ENCODE data around the gene MGA.
A peak's percentile ranks its signal among the peaks of the same experiment; 100 is the strongest.

The MGA gene

GRCh38 chr15:41756198-41756597 is 96.0 kb downstream of the MGA start:
- no peak overlapping the region for H3K4me3 ChIP-seq (ENCODE audit: extremely low read depth, insufficient read depth, low read length, poor library complexity, severe bottlenecking)
- no CpG with 5 or more reads among the region's 2 CpGs for WGBS, 2 experiments (ENCODE audit: insufficient coverage in 2 of 2)
- H3K27ac ChIP-seq (ENCODE audit: low read depth, low read length, severe bottlenecking), result no peak overlapping the region
- no peaks in the 10 kb centered on the region for H3K4me1 ChIP-seq (ENCODE audit: control insufficient read depth, insufficient read depth, low read length, poor library complexity, severe bottlenecking)
- no peaks in the 10 kb centered on the region for H3K9me3 ChIP-seq (ENCODE audit: control insufficient read depth, low read length)
- peaks cover 50% of the 10 kb centered on the region for H3K36me3 ChIP-seq (ENCODE audit: control insufficient read depth, insufficient read depth, low read length)

GRCh38 chr15:41772720-41773331 is 112.6 kb downstream of the MGA start:
- Histone ChIP-seq H3K9me3 (ENCODE audit: control insufficient read depth, low read length) (no peaks in the 10 kb centered on the region), H3K4me1 (ENCODE audit: control insufficient read depth, insufficient read depth, low read length, poor library complexity, severe bottlenecking) (peaks cover 22% of the 10 kb centered on the region), H3K4me3 (ENCODE audit: extremely low read depth, insufficient read depth, low read length, poor library complexity, severe bottlenecking) (peak overlapping the region; percentile 67), H3K36me3 (ENCODE audit: control insufficient read depth, insufficient read depth, low read length) (peaks cover 31% of the 10 kb centered on the region), H3K27ac (ENCODE audit: low read depth, low read length, severe bottlenecking) (no peak overlapping the region)
- WGBS, 2 experiments (ENCODE audit: insufficient coverage in 2 of 2), result 90% methylated on average over 7 of the region's 8 CpGs

GRCh38 chr15:41773332-41773728 is 113.1 kb downstream of the MGA start:
- Histone ChIP-seq H3K27ac (ENCODE audit: low read depth, low read length, severe bottlenecking) (peak overlapping the region; percentile 85), H3K4me3 (ENCODE audit: extremely low read depth, insufficient read depth, low read length, poor library complexity, severe bottlenecking) (peak overlapping the region; percentile 67), H3K36me3 (ENCODE audit: control insufficient read depth, insufficient read depth, low read length) (peaks cover 26% of the 10 kb centered on the region), H3K4me1 (ENCODE audit: control insufficient read depth, insufficient read depth, low read length, poor library complexity, severe bottlenecking) (peaks cover 25% of the 10 kb centered on the region), H3K9me3 (ENCODE audit: control insufficient read depth, low read length) (no peaks in the 10 kb centered on the region)
- WGBS, 2 experiments (ENCODE audit: insufficient coverage in 2 of 2), result 83% methylated on average over 1 of the region's 5 CpGs; no CpG with 5 or more reads in 1 of the 2 experiments

GRCh38 chr15:41773729-41774061 is 113.5 kb downstream of the MGA start:
- Histone ChIP-seq H3K4me1 (ENCODE audit: control insufficient read depth, insufficient read depth, low read length, poor library complexity, severe bottlenecking) (peaks cover 29% of the 10 kb centered on the region), H3K9me3 (ENCODE audit: control insufficient read depth, low read length) (no peaks in the 10 kb centered on the region), H3K27ac (ENCODE audit: low read depth, low read length, severe bottlenecking) (peak overlapping the region; percentile 85), H3K36me3 (ENCODE audit: control insufficient read depth, insufficient read depth, low read length) (peaks cover 23% of the 10 kb centered on the region), H3K4me3 (ENCODE audit: extremely low read depth, insufficient read depth, low read length, poor library complexity, severe bottlenecking) (peak overlapping the region; percentile 67)
- whole genome bisulfite sequencing, 2 experiments (ENCODE audit: insufficient coverage in 2 of 2), result 26 to 30% methylated on average over 7 of the region's 7 CpGs

- Histone ChIP-seq H3K36me3 (ENCODE audit: control insufficient read depth, insufficient read depth, low read length) (peaks cover 17% of the 10 kb centered on the region), H3K27ac (ENCODE audit: low read depth, low read length, severe bottlenecking) (peak within 1 kb of the TSS; percentile 85)
- 0 to 1% methylated on average over 46 to 55 of the region's 62 CpGs for WGBS, 2 experiments (ENCODE audit: insufficient coverage in 2 of 2)
These were observed 114.1 kb downstream of the MGA start, which contains the start of gene MAPKBP1 for GRCh38 chr15:41774062-41774881. TSS of gene MAPKBP1 (plus strand) at chr15:41774484. CDS start at chr15:41775276, 792 bp downstream.

GRCh38 chr15:41774882-41775417 is 114.7 kb downstream of the MGA start:
- peaks cover 11% of the 10 kb centered on the region for H3K36me3 ChIP-seq (ENCODE audit: control insufficient read depth, insufficient read depth, low read length)

More at GRCh38 chr15:41774062-41774881, 114.1 kb downstream of the MGA start, which contains the start of gene MAPKBP1:
- Histone ChIP-seq H3K4me1 (ENCODE audit: control insufficient read depth, insufficient read depth, low read length, poor library complexity, severe bottlenecking) (peaks cover 29% of the 10 kb centered on the region), H3K9me3 (ENCODE audit: control insufficient read depth, low read length) (no peaks in the 10 kb centered on the region), H3K4me3 (ENCODE audit: extremely low read depth, insufficient read depth, low read length, poor library complexity, severe bottlenecking) (peak within 1 kb of the TSS; percentile 67)

GRCh38 chr15:41775651-41776050 is 115.4 kb downstream of the MGA start:
- WGBS, 2 experiments (ENCODE audit: insufficient coverage in 2 of 2), result 60 to 61% methylated on average over 2 of the region's 2 CpGs

More at GRCh38 chr15:41774882-41775417, 114.7 kb downstream of the MGA start:
- peak overlapping the region; percentile 85 for H3K27ac ChIP-seq (ENCODE audit: low read depth, low read length, severe bottlenecking)
- 32 to 45% methylated on average over 11 to 15 of the region's 19 CpGs for WGBS, 2 experiments (ENCODE audit: insufficient coverage in 2 of 2)
- no peaks in the 10 kb centered on the region for H3K9me3 ChIP-seq (ENCODE audit: control insufficient read depth, low read length)
- peak overlapping the region; percentile 67 for H3K4me3 ChIP-seq (ENCODE audit: extremely low read depth, insufficient read depth, low read length, poor library complexity, severe bottlenecking)
- H3K4me1 ChIP-seq (ENCODE audit: control insufficient read depth, insufficient read depth, low read length, poor library complexity, severe bottlenecking), result peaks cover 35% of the 10 kb centered on the region

GRCh38 chr15:41777421-41777973 is 117.3 kb downstream of the MGA start:
- Histone ChIP-seq H3K9me3 (ENCODE audit: control insufficient read depth, low read length) (no peaks in the 10 kb centered on the region), H3K4me1 (ENCODE audit: control insufficient read depth, insufficient read depth, low read length, poor library complexity, severe bottlenecking) (peaks cover 43% of the 10 kb centered on the region), H3K4me3 (ENCODE audit: extremely low read depth, insufficient read depth, low read length, poor library complexity, severe bottlenecking) (no peak overlapping the region), H3K36me3 (ENCODE audit: control insufficient read depth, insufficient read depth, low read length) (no peaks in the 10 kb centered on the region), H3K27ac (ENCODE audit: low read depth, low read length, severe bottlenecking) (no peak overlapping the region)
- 83% methylated on average over 1 of the region's 1 CpG; no CpG with 5 or more reads in 1 of the 2 experiments for WGBS, 2 experiments (ENCODE audit: insufficient coverage in 2 of 2)

More at GRCh38 chr15:41775651-41776050, 115.4 kb downstream of the MGA start:
- Histone ChIP-seq H3K36me3 (ENCODE audit: control insufficient read depth, insufficient read depth, low read length) (peaks cover 6% of the 10 kb centered on the region), H3K4me1 (ENCODE audit: control insufficient read depth, insufficient read depth, low read length, poor library complexity, severe bottlenecking) (peaks cover 42% of the 10 kb centered on the region), H3K27ac (ENCODE audit: low read depth, low read length, severe bottlenecking) (no peak overlapping the region), H3K9me3 (ENCODE audit: control insufficient read depth, low read length) (no peaks in the 10 kb centered on the region), H3K4me3 (ENCODE audit: extremely low read depth, insufficient read depth, low read length, poor library complexity, severe bottlenecking) (peak overlapping the region; percentile 67)

GRCh38 chr15:41778521-41778920 is 118.3 kb downstream of the MGA start:
- Histone ChIP-seq H3K9me3 (ENCODE audit: control insufficient read depth, low read length) (no peaks in the 10 kb centered on the region), H3K27ac (ENCODE audit: low read depth, low read length, severe bottlenecking) (no peak overlapping the region), H3K36me3 (ENCODE audit: control insufficient read depth, insufficient read depth, low read length) (no peaks in the 10 kb centered on the region), H3K4me3 (ENCODE audit: extremely low read depth, insufficient read depth, low read length, poor library complexity, severe bottlenecking) (no peak overlapping the region), H3K4me1 (ENCODE audit: control insufficient read depth, insufficient read depth, low read length, poor library complexity, severe bottlenecking) (peaks cover 41% of the 10 kb centered on the region)
- WGBS, 2 experiments (ENCODE audit: insufficient coverage in 2 of 2), result 100% methylated on average over 1 of the region's 1 CpG; no CpG with 5 or more reads in 1 of the 2 experiments

GRCh38 chr15:41779662-41780157 is 119.5 kb downstream of the MGA start:
- 85 to 100% methylated on average over 2 to 4 of the region's 4 CpGs for WGBS, 2 experiments (ENCODE audit: insufficient coverage in 2 of 2)
- H3K36me3 ChIP-seq (ENCODE audit: control insufficient read depth, insufficient read depth, low read length), result no peaks in the 10 kb centered on the region
- peak overlapping the region; percentile 57 for H3K27ac ChIP-seq (ENCODE audit: low read depth, low read length, severe bottlenecking)
- H3K4me1 ChIP-seq (ENCODE audit: control insufficient read depth, insufficient read depth, low read length, poor library complexity, severe bottlenecking), result peaks cover 40% of the 10 kb centered on the region
- H3K9me3 ChIP-seq (ENCODE audit: control insufficient read depth, low read length), result no peaks in the 10 kb centered on the region
- H3K4me3 ChIP-seq (ENCODE audit: extremely low read depth, insufficient read depth, low read length, poor library complexity, severe bottlenecking), result no peak overlapping the region
